HG03025 (cell line): ENCODE results near the gene KHSRP.
"Not testable (repeated sequence)": the region's sequence is repeated elsewhere in the genome, so short reads cannot be mapped to it uniquely, and the experiment has no call there.

Source experiments
- ATAC-seq: cut with Tn5 transposase; IDR thresholded peaks from one replicate; pipeline ENCODE4 v1.9.1; 2021; ENCODE audit warnings: mild to moderate bottlenecking, moderate library complexity; ENCODE audit not compliant: unreplicated experiment, low FRiP score

Gene KHSRP

DNA sequence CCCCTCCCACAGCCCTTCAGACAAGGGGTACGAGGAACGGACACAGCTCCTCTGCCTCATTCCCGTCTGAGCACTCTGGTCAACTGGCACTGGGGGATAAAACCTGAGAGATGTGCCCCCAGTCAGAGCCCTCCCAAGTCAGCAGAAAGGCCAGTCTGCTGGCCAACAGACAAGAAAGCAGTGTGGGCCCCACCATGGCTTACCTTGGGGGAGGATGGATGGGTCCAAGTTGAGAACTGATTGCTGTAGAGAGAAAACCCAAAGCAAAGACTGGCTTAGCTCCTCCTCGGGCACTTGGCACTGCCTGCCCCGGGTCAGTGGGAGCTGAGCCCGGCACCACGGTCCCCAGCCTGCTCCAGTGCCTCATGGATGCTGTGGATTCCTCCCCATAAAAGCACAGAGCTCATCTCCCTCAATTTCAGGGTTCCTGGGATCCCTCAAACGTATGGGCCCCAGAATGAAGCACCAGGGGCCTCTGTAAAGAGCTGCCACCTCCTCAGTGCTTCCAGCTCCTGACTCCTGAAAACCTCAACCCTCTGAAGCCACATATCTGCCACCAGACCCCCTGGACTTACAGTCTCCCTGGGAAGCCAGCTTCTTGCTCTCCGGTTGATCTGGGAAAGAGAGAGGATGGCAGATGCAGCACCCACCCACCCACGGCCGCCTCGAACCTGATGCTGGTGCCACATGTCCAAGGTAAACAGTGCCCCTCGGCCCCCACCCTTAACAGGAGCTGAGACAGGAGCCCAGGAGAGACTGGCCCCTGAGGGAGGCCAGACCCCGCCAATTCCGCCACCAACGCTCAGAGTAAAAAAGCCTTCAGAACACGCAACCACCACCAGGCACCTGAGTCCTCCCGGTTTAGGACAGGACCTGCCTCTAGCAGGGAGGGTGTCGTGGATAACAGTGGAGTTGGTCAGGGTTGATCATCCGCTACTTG lies 3.3 kb downstream of the KHSRP start:
- no peak for ATAC-seq

DNA sequence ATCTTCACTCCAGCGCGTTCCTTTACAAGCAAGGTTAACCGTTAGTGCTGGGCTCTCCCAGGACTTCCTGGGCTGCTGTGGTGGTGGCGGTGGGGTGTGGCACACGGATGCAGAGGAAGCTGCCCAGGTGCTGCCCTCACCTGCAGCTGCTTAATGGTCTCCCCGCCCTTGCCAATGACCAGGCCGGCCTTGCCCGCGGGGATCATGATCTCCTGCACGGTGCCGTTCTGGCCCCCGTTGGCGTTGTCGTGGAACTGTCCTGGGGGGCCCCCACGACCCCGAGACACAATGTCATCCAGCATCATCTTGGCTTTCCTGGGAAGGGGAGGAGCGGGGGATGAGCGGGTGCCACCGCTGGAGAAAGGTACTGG lies 6.1 kb downstream of the KHSRP start:
- ATAC-seq: no peak

DNA sequence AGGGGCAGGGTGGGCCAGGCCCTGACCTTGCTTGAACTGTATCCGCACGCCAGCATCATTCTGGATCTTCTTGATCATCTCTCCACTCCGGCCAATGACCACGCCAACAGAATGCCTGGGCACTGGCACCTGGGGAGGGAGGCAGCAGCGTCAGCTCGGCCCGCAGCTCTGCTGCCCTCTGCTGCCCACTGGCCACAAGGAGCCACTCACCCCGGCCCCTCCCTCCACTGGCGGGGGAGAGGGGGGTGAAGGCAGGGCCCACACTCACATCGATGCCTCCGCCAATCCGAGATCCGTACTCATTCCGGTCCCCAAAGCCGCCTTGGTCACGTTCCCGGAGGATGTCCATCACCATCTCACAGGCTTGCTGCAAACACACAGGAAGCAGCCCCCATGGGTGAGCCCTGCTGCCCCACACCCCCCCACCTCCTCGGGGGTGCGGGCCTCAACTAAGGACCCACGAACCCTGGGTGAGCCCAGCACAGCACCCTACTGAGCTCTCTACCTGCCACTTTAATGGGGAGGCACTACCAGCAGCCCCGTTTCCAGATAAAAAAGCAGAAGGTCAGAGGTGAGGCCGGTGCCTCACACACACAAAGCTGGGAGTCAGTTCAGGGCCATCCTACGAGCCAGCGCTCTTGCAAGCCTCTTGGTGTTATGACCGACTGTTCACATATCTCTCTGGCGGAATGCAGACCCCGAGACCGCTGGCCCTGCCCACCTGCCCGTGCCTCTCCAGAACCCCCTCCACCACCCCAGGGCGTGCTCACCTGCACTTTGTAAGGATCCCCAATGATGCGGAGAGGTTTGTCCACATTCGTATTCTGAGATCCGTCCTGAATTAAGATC lies 6.7 kb downstream of the KHSRP start:
- ATAC-seq: no peak

DNA sequence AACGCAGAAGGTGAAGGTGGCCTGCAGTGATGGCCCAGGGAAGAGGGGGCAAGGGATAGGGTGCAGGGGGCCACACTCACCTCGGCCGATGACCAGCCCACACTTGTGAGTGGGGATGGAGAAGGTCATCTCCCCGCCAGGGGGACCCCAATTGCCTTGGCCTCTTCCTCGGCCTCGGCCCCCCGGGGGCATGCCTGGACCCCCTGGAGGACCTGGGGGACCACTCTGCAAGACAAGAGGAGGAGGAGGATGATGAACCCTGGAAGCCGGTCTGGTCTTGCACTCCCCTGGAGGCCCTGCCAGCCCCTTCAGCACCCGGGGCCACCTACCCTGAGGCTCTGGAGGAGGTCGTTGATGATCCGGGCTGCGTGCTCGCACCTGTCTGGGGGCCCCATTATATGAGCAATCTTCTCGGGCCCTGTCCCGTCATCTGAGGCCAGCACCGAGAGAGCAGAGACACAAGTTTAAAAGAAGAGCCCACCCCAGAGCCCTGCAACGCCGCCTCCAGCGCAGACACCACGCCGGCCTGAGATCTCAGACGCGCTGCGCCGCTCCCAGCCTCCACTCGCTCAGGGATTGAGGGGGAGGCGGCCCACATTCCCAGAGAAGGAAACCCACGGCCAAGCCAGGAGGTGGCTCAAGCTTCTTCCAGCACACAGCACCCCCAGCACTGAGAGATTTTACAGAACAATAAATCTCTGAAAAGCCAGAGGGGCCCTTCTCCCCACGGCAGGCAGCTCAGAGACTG lies 7.8 kb downstream of the KHSRP start:
- ATAC-seq: no peak

DNA sequence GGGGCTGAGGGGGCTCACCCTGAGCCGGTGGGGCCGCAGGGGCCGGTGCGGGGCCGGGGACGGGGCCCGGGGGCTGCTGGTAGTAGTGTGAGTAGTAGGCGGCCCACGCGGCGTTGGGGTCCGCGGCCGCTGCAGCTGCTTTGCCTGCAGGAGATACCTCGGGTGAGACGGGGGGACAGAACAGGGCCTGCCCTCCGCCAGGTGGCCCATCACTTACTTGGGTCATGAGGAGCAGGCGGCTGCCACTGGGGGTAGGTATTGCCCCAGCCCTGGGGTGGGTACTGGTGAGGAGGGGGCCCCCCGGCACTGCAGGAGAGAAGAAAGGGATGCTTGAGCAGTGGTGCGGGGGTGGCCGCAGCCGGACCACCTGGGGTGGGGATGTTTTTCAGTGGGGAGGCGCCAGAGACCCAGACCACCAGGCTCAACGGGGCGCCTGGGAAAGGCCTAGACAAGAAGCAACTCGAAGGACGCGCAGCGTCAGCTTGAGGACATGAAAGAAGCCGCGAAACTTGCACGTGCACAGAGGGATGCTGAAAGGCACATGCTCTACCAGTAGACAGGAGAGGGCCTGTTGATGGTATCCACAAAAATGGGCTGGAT lies 8.9 kb downstream of the KHSRP start:
- ATAC-seq: no peak

DNA sequence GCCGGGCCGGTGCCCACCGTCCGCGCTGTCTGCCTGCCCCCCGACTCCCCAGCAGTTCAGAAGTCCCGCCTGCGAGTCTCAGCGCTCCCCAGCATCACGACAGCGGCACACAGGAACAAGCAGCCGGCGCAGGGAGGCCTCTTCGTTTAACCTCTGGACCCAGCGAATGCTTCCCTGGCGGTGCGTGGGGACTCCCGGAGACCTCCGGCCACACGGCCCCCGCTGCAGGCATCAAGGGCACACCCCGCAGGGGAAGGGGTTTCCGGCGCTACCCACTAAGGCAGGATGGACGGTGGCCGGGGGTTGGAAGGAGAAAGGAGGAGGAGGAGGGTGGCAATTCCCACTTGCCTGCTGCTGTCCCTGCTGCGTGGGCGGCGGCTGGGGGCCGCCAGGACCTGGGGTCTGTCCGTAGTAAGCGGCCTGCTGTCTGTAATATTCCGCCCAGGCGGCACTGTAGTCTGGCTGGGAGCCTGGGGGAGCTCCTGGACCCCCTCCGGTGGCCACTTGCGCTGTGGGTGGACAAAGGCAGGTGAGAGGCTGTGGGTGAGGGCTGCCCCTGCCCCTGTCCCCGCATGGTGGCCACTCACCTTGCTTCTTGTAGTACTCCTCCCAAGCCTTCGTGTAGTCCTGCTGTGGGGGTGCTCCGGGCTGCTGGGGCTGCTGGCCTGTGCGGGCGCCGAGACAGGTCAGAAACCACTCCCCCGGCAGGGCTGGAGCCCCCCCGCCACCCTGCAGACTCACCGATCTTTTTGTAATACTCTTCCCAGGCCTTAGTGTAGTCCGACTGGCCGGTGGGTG lies 9.6 kb downstream of the KHSRP start:
- ATAC-seq: no peak

DNA sequence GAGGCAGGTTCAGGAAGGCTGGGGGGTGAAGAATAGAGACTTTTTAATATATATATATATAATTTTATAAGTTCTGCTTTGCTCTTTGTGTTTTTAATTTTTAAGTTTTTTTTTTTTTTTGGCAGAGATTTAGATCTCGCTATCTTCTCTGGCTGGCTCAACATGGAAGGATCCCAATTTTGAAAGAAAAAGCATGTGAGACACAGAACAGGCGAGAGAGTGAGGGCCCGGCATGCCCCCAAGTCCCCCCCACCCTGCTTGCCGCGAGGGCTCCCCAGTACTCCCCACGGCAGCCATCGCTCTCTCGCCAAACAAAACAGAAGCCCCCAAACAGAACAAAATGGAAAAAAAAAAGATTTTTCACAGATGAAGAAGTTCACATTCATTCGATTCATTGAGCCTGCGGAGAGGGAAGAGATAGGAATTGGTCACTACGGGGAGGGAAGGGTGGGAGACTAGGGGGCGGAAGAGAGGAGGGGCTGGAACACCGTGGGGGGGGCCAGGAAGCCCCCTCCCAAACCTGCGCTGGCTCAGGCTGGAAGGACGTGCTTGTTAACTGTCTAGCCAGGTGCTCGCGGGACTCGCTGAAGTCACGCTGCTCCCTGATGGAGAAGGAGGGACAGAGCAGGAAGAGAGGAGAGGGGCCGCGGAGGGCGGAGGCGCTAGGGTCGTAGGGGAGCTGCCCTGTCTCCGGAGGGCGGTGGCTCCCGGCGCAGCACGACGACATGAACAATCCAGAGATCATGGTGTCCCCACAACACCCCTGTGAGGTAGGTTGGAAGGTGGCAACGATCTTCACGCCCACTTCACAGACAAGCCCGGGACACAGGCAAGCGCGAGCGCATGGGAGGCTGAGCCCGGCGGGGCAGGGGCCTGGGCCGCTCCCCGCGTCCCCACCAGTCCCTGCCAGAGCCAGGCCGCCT lies 10.6 kb downstream of the KHSRP start:
- no peak for ATAC-seq

DNA sequence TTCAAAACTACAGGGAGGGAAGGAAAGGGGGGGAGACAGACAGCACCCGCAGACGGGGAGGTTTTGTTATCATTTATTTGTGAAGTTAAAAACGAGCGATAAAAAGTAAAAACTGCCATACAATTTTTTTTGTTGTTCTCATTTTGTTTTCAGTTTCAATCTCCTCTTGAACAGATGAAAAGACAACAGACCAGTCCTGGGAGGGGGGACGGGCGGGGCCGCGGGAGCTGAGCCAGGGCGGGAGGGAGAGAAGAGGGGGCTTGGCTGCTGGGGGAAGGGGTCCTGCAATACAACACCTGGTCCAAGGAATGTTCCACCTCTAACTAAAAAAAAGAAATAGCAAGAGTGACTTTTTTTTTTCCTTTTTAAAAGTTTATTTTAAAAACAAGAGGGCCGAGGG lies 11.3 kb downstream of the KHSRP start:
- ATAC-seq: no peak

DNA sequence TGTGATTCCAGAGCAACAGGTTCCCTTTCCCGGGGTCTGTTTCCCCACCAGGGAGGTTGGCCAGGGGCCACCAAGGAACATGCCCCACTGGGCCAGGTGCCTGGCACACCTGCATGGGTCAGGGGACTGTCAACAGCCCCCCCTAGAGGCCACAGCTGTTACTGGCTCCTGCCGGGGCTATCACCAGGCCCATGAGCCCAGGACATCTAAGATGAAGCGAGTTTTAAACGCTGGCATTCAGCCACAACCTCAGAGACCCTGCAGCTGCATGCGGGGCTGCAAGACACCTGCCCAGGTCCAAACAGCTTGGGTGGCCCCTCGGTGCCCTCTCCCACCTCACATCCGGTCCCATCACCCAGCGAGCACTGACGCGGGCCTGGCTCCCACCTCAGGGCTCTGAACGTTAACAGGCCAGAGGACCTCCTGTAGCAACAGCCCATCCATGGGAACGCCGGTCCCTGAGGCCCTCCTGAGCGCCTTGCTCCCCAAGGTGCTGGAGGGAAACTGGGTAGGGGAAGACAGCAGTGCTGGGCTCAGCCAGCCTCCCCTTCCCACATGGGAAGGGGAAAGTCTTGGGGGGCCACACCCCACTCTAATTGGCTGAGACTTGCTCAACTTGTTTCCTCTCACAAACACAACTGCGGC lies 12.0 kb downstream of the KHSRP start:
- no peak for ATAC-seq

DNA sequence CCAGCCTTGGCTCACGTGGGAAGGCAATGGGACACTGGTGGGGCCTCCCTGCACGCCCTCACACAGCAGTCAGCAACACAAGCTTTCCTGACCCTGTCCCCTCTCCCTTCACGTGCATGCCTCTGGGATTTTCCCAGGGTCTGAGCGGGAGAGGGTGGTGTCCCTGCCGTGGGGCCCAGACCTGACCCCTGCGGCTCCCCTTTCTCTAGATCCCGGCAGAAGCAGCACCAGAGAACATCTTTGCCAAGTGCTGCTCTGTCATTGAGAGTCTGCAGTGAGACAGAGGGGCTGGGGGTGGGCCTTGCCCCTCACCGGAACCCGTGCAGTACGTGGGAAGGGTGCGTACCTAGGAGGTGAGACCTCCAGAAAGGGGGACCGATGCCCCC lies 12.6 kb downstream of the KHSRP start:
- no peak for ATAC-seq

DNA sequence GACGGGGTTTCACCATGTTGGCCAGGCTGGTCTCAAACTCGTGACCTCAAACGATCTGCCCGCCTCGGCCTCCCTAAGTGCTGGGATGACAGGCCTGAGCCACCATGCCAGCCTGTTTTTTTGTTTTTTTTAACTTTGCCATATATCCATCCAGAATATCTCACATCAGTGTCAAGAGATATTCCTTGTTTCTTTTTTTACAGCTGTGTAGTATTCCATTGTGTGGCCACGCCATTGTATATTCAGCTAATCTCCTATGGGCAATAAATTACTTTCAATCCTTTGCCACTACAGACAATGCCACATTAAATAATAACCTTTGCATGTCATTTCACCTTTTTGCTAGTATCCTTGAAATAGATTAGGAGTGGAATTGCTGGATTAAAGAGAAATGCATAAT lies 15.3 kb downstream of the KHSRP start:
- no peak for ATAC-seq

DNA sequence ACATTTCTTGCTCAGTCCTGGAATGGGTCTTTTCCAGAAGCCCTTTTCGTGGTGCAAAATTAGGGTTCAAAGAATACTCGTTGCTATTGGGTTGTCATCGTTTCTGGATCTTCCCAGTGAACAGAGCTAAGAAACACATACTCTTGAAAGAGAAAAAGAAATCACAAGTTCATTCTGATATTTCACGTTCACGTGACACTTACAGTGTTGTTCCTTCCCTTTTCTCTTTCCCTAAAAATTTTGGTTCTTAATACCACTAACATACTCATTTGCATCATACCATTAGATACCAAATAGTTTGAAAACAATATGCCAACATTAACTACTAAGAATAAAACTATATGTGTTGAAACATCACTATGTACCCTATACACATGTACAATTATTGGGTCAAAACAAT lies 18.2 kb downstream of the KHSRP start:
- ATAC-seq: no peak

DNA sequence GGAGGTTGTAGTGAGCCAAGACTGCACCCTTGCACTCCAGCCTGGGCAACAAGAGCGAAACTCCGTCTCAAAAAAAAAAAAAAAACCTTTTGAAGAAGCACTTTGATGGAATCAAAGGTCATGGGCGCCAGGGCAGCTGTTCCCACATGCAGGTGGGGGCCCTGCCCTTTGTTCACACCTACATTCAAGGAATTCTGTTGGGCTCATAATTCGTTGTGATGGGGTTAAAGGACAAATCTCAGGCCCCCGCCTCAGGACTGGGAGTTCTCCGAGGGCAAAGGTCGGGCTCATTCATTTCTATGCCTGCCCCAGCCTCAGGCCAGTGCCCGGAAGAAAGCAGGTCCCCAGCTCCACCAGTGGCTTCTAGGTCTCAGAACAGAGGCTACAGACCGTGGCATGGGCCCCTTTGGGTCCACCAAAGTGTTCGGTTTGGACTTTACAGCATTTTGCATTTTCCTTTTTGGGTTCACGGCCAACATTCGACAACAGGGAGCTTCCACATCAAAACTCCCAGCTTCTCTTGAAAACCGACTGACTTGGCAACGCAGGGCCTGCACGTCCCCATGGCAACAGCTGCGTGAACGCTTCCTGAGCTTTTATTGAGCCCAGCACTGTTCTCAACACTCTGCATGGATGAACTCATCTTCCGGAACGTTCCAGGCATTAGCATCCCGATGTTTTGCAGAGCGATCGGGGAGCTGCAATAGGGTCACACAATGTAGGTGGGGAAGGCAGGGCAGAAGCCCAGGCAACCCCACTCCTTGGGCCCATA lies 21.6 kb downstream of the KHSRP start:
- ATAC-seq: no peak

DNA sequence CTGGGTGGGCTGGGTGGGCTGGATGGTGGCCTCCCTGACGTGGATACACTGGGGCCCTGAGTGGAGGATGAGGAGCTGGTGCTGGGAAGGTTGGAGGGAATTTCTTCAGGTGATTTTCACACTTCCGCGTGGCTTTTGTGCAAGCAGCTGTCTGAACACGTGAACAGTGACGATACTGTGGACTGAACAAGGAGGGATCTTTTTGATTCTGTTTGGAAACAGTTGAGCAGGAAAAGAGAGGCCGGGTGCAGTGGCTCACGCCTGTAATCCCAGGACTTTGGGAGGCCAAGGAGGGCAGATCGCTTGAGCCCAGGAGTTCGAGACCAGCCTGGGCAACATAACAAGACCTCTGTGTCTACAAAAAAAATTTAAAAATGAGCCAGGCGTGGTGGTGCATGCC lies 22.6 kb downstream of the KHSRP start:
- no peak for ATAC-seq

DNA sequence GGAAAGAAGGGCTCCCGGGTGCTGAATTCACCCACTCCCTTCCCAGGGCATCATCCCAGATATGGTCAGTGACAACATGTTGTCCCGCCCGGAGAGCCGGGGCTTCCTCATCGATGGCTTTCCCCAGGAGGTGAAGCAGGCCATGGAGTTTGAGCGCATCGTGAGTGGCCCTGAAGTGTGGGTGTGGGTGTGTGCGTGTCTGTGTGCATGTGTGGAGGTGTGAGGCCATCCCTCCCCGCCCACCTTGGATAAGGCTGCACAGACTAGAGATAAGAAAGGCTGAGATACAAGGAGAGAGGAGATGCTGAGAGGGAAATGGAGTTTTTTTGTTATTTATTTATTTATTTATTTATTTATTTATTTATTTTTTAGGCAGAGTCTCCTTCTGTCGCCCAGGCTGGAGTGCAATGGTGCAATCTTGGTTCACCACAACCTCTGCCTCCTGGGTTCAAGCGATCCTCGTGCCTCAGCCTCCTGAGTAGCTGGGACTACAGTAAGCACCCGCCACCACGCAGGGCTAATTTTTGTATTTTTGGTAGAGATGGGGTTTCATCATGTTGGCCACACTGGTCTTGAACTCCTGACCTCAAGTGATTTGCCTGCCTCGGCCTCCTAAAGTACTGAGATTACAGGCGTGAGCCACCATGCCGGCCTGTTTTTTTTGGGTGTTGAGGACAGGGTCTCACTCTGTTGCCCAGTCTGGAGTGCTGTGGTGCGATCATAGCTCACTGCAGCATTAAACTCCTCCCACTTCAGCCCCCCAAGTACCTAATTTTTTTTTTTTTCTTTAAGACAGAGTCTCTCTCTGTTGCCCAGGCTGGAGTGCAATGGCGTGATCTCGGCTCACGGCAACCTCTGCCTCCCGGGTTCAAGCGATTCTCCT lies 24.3 kb downstream of the KHSRP start:
- not testable (repeated sequence) for ATAC-seq

DNA sequence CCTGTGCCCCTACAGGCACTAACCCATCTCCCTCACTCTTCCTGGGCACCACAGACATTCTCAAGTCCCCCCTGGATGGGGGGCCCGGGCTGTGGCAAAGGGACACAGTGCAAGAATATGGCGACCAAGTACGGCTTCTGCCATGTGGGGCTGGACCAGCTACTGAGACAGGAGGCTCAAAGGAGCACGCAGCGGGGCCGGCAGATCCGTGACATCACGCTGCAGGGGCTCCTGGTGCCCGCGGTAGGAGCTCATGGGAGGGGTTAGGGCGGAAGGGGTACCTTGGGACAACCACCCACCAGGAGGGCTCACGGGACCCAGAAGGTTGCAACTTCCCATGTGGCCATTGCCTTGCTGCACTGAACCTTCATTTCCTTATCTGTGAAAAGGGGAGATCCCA lies 28.3 kb downstream of the KHSRP start:
- ATAC-seq: no peak

DNA sequence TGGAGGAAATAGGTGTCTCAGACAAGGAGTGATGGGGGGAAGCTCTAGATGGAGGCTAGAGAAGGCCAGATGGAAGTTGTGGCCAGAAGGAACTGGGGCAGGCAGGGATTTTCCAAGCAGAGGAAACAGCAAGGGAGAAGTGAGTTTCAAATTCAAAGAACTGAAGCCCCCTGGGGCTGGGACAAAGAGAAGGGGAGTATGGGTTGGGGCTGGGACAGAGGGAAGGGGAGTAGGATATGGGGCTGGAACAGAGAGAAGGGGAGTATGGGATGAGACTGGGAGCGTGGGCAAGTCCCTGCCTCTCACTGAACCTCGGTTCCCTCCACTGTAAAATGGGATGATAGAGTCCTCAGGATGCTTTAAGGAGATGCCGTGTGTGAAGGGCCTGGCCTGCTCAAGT lies 29.8 kb downstream of the KHSRP start:
- ATAC-seq: no peak
